A204.1 (cell line): ENCODE results near the gene SAP30.

ENCODE experiments used
- FAIRE-seq: peaks from 2 replicates; lab custom pipeline; 2012; peaks lifted over from hg19 to GRCh38; lab: Jason Lieb, UNC

Gene SAP30

DNA sequence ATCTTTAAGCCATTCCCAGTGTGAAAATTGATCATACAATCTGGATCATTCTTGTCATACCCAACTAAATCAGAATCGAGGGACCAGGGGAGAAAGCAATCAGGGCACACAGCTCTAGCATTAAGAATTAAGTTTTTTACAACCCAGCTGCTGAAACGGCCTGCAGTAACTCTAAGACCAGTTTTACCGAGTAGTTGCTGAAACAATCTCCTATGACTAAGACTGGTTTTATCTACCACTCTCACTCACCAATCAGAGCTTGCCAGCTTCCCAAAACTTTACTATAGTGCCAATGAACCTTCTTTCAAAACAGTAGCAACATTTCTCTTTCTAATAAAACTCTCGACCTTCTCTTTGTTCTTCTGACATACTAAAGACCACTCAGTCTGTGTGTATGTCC, 2.8 kb upstream of the SAP30 start:
- FAIRE-seq: no peak

DNA sequence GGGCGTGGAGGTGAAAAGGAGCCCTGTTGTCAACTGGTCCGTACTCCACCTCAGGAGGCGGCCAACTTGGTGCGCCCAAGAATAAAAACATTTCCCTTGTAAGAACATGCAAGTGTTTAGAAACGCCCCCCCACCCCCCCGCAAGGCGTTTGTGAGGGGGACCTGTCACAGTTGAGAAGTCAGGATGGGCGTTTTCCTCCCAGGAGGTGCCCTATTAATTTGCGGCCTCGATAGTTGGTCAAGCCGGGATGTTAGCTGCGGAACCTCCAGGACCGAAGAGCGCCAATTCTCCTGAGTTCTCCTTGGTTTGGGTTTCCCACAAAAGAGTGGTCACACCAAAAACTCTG, 651 bp upstream of the SAP30 start:
- no peak for FAIRE-seq

DNA sequence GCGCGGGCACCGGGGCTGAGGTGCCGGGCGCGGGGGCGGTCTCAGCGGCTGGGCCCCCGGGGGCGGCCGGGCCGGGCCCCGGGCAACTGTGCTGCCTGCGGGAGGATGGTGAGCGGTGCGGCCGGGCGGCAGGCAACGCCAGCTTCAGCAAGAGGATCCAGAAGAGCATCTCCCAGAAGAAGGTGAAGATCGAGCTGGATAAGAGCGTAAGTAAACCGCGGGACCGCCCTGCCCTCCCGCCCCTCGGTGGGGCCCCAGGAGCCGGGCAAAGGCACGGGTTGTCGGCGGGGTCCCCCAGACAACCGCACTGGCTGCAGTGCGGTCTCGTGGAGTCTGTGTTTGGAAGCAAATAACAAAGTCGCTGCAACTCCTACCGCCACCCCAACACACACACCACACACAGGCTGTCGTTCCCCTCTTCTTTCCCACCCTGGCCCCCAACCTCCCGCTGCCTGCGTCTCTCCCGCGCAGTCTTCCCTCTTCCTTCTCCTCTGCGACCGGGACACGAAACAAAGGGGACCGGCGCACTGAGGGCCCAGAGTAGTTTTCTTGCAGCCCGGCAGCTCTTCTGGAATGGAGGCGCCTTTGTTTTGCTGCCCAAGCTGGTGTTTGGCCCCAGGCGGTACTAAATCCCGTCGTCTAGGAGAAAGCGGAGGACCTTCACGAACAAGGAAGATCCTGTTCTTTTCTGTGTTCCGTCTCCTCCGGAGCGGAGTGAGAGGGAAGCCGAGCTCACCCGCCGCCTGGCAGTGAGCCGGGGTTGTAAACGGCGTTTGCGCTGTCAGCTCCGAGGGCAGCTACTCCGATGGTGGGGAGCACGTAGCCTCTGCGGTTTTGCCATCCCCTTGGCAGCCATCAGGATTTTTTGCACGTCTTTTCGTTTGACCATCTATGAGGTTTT, 788 bp downstream of the SAP30 start:
- FAIRE-seq: no peak

DNA sequence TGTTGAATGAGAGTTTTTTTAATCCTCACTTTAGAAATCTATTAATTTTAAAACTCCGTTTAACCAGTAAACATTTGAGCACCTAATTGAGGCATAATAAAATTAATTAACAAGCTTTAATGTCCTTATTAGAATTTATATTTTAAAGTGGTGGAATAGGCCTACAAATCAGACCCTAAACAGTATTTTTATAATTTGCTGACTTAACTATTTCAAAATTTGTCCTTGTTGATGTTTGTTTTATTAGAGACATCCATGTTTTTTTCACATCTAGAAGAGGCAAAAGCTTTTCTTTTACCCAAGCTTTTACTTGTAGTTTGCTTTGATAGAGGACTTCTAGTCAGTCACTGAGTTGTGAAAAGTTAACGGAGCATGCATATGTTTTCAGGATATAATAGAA, 3.8 kb downstream of the SAP30 start:
- FAIRE-seq: peak; percentile 11

DNA sequence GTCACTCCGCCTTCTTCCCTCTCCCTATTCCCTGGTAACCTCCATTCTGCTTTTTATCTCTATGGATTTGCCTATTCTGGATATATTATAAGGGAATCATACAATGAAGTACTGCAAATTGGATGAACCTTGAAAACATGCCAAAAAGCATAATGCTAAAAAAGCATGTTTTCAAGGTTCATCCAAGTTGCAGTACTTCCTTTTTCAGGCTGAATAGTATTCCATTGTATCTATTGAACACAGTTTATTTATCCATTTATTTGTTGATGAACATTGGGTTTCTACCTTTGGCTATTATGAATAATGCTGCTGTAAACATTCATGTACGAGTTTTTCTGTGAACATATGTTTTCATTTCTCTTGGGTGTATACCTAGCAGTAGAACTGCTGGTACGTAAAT, 9.2 kb downstream of the SAP30 start:
- no peak for FAIRE-seq

DNA sequence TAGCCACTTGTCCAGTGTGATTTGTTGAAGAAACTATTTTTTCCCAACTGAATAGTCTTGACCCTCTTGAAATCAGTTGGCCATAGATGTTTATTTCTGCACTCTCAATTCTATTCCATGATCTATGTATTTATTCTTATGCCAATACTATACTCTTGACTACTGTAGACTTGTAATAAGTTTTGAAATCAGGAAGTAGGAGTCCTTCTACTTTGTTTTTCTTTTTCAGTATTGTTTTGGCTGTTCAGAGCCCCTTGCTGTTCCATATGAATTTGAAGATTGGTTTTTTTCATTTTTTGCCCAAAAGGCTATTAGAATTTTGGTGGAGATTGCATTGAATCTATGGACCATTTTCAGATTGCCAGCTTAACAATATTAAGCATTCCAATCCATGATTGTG, 10.2 kb downstream of the SAP30 start:
- no peak for FAIRE-seq

DNA sequence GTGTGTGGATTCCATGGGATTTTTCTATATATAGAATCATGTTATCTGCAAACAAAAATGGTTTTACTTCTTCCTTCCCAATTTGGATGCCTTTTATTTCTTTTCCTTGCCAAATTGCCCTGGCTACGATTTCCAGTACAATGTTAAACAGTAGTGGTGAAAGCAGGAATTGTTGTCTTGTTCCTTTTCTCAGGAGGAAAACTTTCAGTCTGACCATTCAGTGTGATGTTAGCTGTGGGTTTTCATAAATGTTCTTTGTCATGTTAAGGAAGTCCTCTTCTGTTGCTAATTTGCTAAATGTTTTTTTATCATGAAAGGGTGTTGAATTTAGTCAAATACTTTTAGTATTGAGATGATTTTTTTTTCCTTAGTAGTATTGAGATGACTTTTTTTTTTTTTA, 10.9 kb downstream of the SAP30 start:
- FAIRE-seq: no peak

DNA sequence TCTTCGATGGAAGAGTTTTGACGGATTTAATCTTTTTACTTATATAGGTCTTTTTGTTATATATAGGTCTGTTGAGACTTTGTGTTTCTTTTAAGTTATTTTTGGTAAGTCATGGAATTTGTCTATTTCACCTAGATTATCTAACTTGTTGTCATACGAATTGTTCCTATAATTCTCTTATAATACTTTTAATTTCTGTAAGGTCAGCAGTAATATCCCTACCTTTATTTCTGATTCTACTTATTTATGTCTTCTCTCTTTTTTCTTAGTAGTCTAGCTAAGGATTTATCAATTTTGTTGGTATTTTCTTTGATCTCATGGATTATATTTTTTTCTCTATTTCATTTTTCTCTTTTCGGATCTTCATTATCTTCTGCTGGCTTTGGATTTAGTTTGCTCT, 11.6 kb downstream of the SAP30 start:
- peak; percentile 56 for FAIRE-seq

DNA sequence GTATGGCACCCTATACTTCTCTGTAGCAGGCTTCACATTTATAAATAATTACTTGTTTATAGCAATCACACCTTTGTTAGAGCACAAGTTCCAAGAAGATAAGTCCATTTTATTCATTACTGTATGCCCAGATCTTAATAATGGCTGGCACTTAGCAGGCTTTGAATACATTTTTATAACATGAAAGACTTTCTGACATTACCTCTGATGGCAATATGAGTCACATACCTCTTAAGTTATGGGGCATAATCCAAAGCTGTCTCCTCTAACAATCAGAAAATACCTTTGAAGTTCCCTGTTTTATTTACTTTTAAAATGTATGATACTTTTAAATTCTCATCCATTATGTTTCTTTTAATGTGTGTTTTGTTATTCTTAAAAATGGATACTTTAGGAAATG, 16.0 kb downstream of the SAP30 start:
- FAIRE-seq: peak; percentile 54

DNA sequence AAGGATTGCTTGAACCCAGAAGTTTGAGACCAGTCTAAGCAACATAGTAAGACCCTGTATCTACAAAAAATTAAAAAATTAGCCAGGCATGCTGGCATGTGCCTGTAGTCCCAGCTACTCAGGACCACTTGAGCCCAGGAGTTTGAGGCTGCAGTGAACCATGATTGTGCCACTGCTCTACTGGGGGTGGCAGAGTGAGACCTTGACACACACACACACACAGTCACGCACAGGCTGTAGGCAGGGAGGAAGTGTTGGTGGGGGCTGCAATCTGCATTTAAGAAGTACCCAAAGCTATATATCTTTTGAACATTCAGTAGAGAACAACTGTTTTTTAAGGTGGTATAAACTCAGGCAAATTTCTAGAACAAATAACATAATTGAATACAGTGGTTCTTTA, 20.9 kb downstream of the SAP30 start:
- no peak for FAIRE-seq

DNA sequence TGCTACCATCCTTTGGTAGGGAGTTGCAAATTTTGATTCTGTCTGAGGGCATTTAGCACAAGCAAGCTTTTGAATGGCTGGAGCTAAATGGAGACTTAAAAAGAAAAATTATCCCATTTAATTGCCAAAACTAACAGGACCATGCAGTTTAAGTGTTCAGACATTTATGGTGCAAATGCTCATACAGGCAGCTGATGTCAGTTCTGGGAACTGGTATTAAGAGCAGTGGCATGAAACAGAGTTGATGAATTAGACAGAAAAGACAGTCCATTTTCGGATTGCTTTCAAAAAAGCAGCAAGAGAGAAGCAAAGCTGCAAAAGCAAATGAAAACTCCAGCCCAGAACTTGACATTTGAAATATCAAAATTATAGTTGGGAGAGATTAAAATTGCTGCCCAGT, 26.9 kb downstream of the SAP30 start:
- FAIRE-seq: no peak

DNA sequence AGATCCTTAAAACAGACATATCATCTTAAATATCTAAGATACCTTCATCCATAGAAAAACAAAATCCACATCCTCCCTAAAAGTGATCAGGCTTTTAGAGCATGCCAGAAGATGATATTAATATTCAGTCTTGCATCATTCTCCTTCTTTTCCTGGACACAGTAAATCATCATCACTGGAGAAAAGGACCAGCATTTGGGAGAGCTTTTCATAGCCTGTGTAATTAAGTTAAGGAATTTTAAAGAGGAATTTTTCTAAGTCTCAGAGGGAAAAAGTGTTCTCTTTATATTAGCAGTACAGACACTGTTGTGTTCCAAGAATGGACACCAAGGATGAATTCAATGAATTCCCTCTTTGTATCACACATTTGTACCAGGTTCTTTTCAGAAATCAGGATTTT, 27.5 kb downstream of the SAP30 start:
- FAIRE-seq: no peak

DNA sequence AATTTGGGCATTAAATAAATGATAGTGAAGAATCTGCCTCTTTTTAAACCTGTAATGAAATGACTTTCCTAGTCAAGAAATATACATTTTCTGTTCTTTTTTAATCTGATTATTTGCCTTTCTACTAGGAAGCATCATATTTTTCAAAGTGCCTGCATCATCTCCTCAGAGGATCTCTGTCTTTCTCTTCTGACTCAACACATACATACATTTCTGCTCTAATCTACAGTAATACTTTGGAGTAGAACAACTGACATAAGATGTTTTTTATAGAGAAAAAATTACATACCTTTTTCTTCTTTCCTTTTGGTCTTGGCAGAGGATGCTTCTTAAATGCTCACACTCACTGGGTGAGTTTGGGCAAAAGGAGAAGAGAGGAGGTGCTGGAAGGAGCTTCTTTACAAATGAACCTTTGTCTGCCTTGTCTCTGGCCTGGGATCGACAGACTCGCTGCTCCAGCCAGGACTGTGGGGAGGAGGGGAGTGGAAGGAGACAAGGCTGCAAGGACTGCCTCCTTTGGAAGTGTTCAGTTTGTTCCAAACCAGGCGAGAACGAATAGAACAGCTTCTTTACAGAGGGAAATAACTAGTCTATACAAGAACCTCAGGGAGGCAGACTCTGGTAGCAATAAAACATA, 28.1 kb downstream of the SAP30 start, which contains the start of gene SCRG1:
TSS of gene SCRG1 (minus strand) at position 338 of the 637 bp plus-strand sequence. CDS start 7,702 bp downstream, outside the sequence.
- FAIRE-seq: no peak

DNA sequence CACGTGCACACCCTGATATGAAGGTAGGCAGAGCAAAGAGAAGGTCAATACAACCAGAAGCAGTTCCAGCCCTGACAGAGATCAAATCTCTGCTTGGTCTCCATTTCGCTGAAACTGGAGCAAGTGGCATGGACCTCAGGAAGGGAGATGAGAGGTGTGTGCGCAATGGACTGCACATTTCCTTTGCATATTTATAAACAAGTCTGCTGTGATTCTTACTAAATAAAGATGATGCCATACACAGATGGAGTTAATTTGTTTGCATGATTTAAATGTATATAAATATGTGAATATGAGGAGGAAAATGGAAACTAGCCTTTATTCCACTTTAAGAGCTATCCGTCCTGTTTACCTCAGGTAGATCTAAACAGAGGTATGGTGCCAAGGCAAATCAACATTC, 30.3 kb downstream of the SAP30 start:
- no peak for FAIRE-seq

DNA sequence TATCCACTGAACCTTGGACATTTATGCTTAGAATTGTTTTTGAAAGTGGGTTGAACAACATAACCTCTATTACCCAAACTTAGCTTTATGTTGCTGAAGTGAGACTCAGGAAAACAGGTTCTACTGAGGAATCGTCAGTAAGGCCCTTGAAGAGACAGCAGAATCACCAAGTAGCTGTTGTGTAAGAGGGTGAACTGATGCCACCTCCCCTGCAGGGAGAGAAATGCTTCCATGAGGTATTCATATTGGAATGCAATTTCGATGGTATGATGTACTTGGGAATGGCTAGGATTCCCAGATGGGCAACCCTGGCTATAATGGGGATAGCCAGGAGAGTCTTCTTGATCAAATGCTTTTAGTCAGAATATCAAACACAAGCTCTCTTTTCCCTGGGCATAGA, 32.3 kb downstream of the SAP30 start:
- no peak for FAIRE-seq

DNA sequence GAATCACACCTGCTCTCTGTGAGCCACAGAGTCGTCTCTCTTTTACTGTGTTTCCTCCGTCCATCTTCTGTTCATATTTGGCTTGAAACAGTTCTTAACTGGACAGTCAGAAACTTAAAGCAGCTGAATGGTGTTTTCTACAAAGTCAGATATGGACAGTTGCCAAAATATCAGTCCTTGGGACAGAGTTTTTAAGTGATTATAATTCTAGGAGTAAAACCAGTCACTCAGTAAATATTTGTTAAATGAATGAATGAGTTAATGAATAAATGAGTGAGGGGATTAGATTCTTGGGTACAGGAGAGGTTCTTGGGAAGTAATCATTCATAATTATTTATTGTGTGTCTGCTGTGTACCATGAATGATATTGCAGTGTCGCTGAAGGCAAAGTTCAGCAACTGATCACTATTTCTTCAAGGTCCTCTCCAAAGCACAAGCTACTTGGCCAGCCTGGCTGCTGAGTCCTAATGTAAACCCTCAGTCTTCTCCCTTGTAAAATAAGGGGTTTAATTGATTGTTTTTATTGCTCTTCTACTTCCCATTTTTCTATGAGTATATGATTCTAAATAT, 33.6 kb downstream of the SAP30 start:
- FAIRE-seq: no peak

DNA sequence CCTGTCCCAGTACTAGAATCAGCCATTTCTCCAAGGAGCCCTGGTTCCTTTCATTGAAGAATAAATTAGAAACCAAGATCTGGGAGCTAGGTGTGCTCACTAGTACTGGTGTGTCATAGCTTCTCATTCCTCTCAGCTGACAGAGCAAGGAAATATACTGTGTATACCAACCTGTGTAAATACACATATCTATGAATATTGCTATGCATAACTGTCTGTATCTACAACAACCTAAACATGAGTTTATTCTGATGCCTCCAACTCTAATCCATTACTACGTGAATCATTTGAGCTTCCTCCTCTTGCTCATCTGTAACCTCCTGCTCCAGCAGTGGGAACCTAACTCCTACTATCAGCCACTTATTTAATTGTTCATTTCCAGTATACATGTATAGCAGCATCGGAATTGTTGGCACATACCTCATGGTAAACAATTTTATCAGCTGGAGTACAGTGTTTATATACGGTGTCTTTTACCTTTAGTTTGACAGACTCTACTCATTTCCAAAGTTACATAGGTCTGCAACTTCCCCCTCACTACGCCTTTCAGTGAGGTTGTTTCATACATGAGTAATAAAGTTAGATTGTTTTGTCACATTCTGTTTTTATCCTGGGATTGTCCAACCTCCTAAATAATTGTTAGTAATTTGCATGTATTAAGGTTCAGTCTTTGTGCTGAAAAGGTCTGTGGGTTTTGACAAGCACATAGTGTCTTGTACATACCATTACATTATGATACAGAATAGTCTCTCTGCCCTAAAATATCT, 35.3 kb downstream of the SAP30 start:
- FAIRE-seq: no peak

DNA sequence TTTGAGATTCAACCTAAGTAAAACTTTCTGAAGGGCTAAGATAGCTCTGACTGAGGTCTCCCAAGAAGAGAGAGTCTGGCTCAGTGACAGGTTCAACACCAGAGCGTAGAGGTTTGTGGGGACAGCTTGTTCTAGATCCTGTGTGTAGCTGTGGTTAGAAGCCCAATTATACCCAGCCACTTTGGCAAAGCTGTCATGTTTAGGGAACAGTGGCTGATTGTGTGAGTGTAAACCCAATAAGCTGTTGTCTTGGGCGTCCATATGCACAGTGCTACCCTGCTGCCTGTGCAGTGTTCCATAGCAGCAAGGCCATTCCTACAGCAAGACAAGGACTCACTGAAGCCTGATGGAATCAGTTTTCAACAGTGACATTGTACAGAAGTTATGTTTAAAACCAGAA, 39.3 kb downstream of the SAP30 start:
- no peak for FAIRE-seq

DNA sequence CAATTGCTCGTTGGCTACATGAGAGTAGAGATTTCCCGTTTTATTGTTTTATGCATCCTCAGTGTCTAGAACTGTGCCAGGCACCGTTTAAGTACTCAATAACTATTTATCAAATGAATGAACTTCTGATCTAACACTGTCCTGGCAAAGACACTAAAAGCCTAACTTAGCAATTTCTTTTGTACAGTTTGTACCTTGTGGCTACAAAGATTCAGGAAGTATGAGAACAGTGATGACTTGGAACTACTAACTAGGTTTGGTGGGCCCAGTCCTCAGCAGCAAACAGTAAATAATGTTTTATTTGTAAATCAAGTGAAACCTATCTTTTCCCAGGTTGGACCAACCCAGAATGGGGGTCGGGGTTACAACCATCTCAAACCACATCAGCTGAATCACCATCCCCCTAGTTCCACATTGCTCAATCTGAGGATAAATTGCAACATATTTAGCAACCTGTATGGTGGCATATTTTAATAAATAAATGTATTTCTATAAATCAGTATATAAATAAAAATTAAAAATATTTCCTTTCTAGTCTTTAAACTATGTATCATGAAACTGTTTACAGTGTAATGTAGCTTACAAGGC, 40.4 kb downstream of the SAP30 start:
- no peak for FAIRE-seq

DNA sequence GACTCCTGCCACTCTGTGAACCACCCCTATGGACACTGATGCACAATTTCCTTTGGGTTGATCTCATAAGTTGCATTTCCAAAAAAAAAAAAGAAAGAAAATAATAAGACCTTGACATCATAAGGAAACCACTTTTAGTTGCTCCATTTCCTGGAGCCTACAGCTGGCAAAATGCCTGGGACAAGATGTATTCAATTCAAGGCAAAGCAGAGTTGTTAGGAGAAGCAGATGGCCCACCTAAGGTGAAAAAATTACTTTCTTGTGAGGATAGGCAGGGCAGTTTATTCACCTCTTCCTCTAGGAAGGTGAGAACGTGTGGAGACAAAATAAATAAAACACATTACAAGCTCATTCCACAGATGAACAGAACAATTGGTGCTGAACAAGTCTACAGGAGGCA, 42.3 kb downstream of the SAP30 start:
- no peak for FAIRE-seq

DNA sequence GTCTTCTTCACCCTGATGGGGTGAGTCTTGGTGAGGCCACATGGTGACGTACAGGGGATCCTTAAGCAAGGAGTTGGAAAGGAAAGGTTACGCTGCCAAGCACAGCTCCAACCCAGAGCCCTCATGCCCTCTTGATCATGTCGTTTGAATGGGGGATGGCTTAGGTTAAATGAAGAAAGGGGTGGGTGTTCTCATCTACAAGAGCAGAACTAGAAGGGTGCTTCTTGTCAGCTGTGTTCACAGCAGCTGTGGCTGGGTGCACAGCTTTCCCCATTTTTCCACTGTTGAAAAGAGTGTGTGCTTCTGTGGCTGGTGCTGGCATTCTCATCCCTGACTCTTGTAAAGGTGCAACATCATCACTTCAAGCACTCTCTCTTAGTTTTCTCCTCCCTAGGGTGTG, 43.7 kb downstream of the SAP30 start:
- no peak for FAIRE-seq

DNA sequence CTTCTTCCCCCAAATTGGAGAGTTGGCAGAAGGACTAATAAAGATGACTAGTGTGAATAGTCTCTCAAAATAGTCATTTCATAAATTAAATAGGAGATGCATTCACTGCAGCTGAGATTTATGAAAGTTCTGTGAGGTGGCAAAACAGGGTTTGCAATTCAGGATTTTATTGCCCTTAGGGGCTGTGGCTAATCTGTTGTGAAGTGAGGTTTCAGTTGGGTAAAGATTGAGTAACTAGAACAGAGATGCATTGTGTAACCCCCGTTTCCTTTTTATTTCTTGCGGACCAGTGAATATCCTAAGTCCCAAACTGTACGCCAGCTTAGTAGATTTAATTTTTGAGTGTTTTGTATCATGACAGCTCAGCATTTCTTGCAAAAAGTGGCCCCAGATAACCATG, 44.3 kb downstream of the SAP30 start:
- FAIRE-seq: no peak
